Cardiac muscle cell (in vitro differentiated cells and primary cell): ENCODE data around the gene PEAR1. TPM values are rescaled to one million over a fixed set of nuclear protein-coding genes. Genes with fewer than 3 reads are reported as not detected.

Experiments used
- DNase-seq, 2 donors: peaks; one replicate each; pipeline versions ENCODE4 v3.0.0 to v3.0.0-alpha.2; 2010 to 2017; ENCODE audit warnings: low read depth in 1 of 2, low spot score in 1 of 2
- H3K27ac ChIP-seq: fragments of 200-600 bp; sonication (generic); 2 replicates; pipeline ENCODE4 v1.5.1; 2016
- H3K27me3 ChIP-seq: fragments of 200-600 bp; sonication (generic); 2 replicates; pipeline ENCODE4 v1.6.0; 2016; ENCODE audit warnings: control low read depth
- H3K36me3 ChIP-seq: fragments of 200-600 bp; sonication (generic); 2 replicates; pipeline ENCODE4 v1.5.1; 2016; ENCODE audit warnings: control low read depth
- H3K4me1 ChIP-seq: fragments of 200-600 bp; sonication (generic); 2 replicates; pipeline ENCODE4 v1.8.1; 2017; ENCODE audit warnings: low read depth, mild to moderate bottlenecking, mixed run types
- H3K4me3 ChIP-seq: fragments of 200-600 bp; sonication (generic); 2 replicates; pipeline ENCODE4 v1.5.1; 2016; ENCODE audit warnings: mild to moderate bottlenecking
- H3K9me3 ChIP-seq: fragments of 200-600 bp; sonication (generic); 2 replicates; pipeline ENCODE4 v1.5.1; 2017; ENCODE audit warnings: low read depth, mild to moderate bottlenecking, control low read depth
- polyA plus RNA-seq: library from polyadenylated mRNA; unstranded; fragments of >200 nt; fragmentation: Nextera tagmentation; extraction: Ambion mirVana; gene quantifications from 2 replicates; pipeline ENCODE4 v1.2.1, GENCODE V29; 2016
- total RNA-seq: library from RNA; depleted of rRNA; stranded (reverse); fragments of >200 nt; gene quantifications from 2 replicates; pipeline ENCODE4 v1.2.3, GENCODE V29; 2016
- TF ChIP-seq, protein P1 (sequence below): IDR thresholded peaks from 2 replicates; pipeline ENCODE4 v1.5.1; 2012; ENCODE audit warnings: low read depth, mild to moderate bottlenecking, low read length

Gene PEAR1
- total RNA-seq (0.14 and 0.57 TPM in 2 replicates), polyA plus RNA-seq (0.59 and 1.1 TPM in 2 replicates)

DNA sequence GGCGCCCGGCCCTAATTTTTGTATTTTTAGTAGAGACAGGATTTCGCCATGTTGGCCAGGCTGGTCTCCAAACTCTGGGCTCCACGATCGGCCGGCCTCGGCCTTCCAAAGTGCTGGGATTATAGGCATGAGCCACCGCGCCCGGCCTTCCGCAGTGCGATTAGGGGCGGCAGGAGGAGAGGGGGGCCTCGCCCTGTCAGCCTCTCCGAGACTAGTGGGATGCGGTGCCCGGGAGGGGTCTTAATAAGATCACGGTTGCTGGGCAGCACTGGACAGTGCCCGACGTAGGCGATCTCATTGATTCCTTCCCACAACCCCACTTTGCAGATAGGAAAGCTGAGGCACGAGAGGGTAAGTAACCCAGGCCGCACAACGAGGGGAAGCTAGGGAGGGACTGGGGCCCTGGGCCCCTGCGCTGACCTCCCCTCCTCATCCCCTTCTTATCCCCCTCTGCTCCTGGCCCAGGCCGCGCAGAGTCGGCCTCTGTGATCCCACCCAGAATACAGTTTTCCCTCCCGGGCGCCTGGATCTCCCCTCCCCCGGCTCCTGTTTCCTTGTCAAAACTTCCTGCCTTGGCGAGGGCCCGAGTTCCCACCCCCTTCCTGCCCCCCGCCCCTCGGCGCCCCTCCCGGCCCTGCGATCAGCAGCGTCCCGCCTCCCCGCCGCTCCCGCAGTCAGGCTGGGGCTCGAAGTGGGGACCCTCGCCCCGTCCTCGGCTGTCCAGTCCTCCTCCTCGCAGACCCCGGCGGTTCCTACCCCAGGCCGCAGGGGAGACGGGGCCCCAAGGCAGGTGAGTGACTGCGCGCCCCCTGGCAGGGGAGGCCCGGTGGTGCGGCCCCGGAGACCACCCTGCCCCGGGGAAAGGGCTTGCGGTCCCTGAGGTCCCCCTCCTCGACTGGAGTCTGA, at the start of gene PEAR1:
PEAR1 (plus strand) TSS at position 671 of the 906 bp plus-strand sequence. CDS start 10,209 bp downstream, outside the sequence.
- no peaks in the 10 kb centered on the region for H3K36me3 ChIP-seq
- no peak within 1 kb of the TSS for H3K27ac ChIP-seq
- H3K27me3 ChIP-seq = peaks cover 33% of the 10 kb centered on the region
- DNase-seq = peak in 1 of 2 donors; percentile 66
- H3K9me3 ChIP-seq = no peaks in the 10 kb centered on the region
- TF ChIP-seq, protein P1, sequence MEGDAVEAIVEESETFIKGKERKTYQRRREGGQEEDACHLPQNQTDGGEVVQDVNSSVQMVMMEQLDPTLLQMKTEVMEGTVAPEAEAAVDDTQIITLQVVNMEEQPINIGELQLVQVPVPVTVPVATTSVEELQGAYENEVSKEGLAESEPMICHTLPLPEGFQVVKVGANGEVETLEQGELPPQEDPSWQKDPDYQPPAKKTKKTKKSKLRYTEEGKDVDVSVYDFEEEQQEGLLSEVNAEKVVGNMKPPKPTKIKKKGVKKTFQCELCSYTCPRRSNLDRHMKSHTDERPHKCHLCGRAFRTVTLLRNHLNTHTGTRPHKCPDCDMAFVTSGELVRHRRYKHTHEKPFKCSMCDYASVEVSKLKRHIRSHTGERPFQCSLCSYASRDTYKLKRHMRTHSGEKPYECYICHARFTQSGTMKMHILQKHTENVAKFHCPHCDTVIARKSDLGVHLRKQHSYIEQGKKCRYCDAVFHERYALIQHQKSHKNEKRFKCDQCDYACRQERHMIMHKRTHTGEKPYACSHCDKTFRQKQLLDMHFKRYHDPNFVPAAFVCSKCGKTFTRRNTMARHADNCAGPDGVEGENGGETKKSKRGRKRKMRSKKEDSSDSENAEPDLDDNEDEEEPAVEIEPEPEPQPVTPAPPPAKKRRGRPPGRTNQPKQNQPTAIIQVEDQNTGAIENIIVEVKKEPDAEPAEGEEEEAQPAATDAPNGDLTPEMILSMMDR = peak; percentile 4
- H3K4me1 ChIP-seq = no peaks in the 10 kb centered on the region
- H3K4me3 ChIP-seq = no peak within 1 kb of the TSS

GRCh38 chr1:156844102-156844501, 49.4 kb upstream of the PEAR1 start:
- Histone ChIP-seq H3K4me1 (peaks cover 6% of the 10 kb centered on the region), H3K27me3 (peaks cover 73% of the 10 kb centered on the region), H3K4me3 (no peak overlapping the region), H3K27ac (no peak overlapping the region), H3K9me3 (no peaks in the 10 kb centered on the region), H3K36me3 (no peaks in the 10 kb centered on the region)
- DNase-seq = no peak
- TF ChIP-seq, protein P1 = no peak

DNA sequence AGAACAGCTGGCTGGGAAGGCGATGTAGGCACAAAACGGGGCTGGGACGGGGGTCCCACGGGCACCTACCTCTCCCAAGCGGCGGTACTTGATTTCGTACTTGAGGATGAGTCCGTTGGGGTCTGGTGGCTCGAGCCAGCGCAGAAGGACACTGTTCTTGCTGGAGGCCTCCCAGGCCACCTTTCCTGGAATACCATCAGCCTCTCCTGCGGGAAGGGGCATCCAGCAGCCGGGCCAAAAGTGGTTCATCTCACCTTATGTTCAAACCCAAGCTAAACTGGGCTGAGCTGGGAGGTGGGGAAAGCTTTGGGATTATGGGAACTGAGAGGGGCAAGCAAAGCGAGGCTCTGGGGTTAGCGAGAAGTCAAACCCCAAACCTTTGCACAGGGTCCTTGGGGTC, 48.9 kb upstream of the PEAR1 start:
- DNase-seq = no peak
- no peak overlapping the region for H3K4me3 ChIP-seq
- no peak overlapping the region for H3K27ac ChIP-seq
- no peaks in the 10 kb centered on the region for H3K36me3 ChIP-seq
- peaks cover 6% of the 10 kb centered on the region for H3K4me1 ChIP-seq
- H3K27me3 ChIP-seq = peaks cover 78% of the 10 kb centered on the region
- H3K9me3 ChIP-seq = no peaks in the 10 kb centered on the region
- TF ChIP-seq, protein P1 = no peak

GRCh38 chr1:156845055-156845952, 48.2 kb upstream of the PEAR1 start:
- DNase-seq = peak; percentile 21 to 43
- no peak overlapping the region for H3K4me3 ChIP-seq
- no peaks in the 10 kb centered on the region for H3K36me3 ChIP-seq
- H3K27me3 ChIP-seq = peaks cover 85% of the 10 kb centered on the region
- H3K4me1 ChIP-seq = peaks cover 6% of the 10 kb centered on the region
- TF ChIP-seq, protein P1 = peak; percentile 8
- H3K9me3 ChIP-seq = no peaks in the 10 kb centered on the region
- no peak overlapping the region for H3K27ac ChIP-seq

- Histone ChIP-seq H3K36me3 (no peaks in the 10 kb centered on the region), H3K9me3 (no peaks in the 10 kb centered on the region), H3K4me1 (peaks cover 6% of the 10 kb centered on the region), H3K4me3 (no peak overlapping the region), H3K27me3 (peaks cover 90% of the 10 kb centered on the region), H3K27ac (no peak overlapping the region)
- TF ChIP-seq, protein P1 = no peak
- DNase-seq = no peak
Measured at GRCh38 chr1:156845953-156846545, 47.5 kb upstream of the PEAR1 start.
